Measurements from ENCODE around the gene TMEM212.
A peak's percentile ranks its signal among the peaks of the same experiment; 100 is the strongest.

TMEM212 gene

GRCh38 chr3:171825222-171825828 lies 17.8 kb upstream of the TMEM212 start:
- Histone ChIP-seq H3K27ac (ENCODE audit: low read depth, low read length, severe bottlenecking) (no peak overlapping the region), H3K4me3 (ENCODE audit: extremely low read depth, insufficient read depth, low read length, poor library complexity, severe bottlenecking) (no peak overlapping the region), H3K36me3 (ENCODE audit: control insufficient read depth, insufficient read depth, low read length) (no peaks in the 10 kb centered on the region), H3K4me1 (ENCODE audit: control insufficient read depth, insufficient read depth, low read length, poor library complexity, severe bottlenecking) (peaks cover 12% of the 10 kb centered on the region), H3K9me3 (ENCODE audit: control insufficient read depth, low read length) (no peaks in the 10 kb centered on the region)
- WGBS, 2 experiments (ENCODE audit: insufficient coverage in 2 of 2), result 62 to 69% methylated on average over 4 to 5 of the region's 5 CpGs

- H3K4me3 ChIP-seq (ENCODE audit: extremely low read depth, insufficient read depth, low read length, poor library complexity, severe bottlenecking), result no peak overlapping the region
- 100% methylated on average over 2 of the region's 3 CpGs for WGBS, 2 experiments (ENCODE audit: insufficient coverage in 2 of 2)
- H3K27ac ChIP-seq (ENCODE audit: low read depth, low read length, severe bottlenecking), result no peak overlapping the region
- H3K9me3 ChIP-seq (ENCODE audit: control insufficient read depth, low read length), result no peaks in the 10 kb centered on the region
- H3K36me3 ChIP-seq (ENCODE audit: control insufficient read depth, insufficient read depth, low read length), result no peaks in the 10 kb centered on the region
- H3K4me1 ChIP-seq (ENCODE audit: control insufficient read depth, insufficient read depth, low read length, poor library complexity, severe bottlenecking), result peaks cover 12% of the 10 kb centered on the region
Observed at GRCh38 chr3:171827385-171827784, 15.8 kb upstream of the TMEM212 start.

- Histone ChIP-seq H3K4me1 (ENCODE audit: control insufficient read depth, insufficient read depth, low read length, poor library complexity, severe bottlenecking) (peaks cover 12% of the 10 kb centered on the region), H3K4me3 (ENCODE audit: extremely low read depth, insufficient read depth, low read length, poor library complexity, severe bottlenecking) (no peak overlapping the region), H3K36me3 (ENCODE audit: control insufficient read depth, insufficient read depth, low read length) (no peaks in the 10 kb centered on the region), H3K9me3 (ENCODE audit: control insufficient read depth, low read length) (no peaks in the 10 kb centered on the region), H3K27ac (ENCODE audit: low read depth, low read length, severe bottlenecking) (no peak overlapping the region)
- WGBS, 2 experiments (ENCODE audit: insufficient coverage in 2 of 2), result 90 to 96% methylated on average over 2 to 7 of the region's 10 CpGs
Observed at GRCh38 chr3:171827836-171828458, 15.2 kb upstream of the TMEM212 start.

GRCh38 chr3:171828902-171829770 lies 14.0 kb upstream of the TMEM212 start:
- 84 to 95% methylated on average over 2 to 3 of the region's 5 CpGs for WGBS, 2 experiments (ENCODE audit: insufficient coverage in 2 of 2)
- Histone ChIP-seq H3K4me3 (ENCODE audit: extremely low read depth, insufficient read depth, low read length, poor library complexity, severe bottlenecking) (no peak overlapping the region), H3K36me3 (ENCODE audit: control insufficient read depth, insufficient read depth, low read length) (no peaks in the 10 kb centered on the region), H3K4me1 (ENCODE audit: control insufficient read depth, insufficient read depth, low read length, poor library complexity, severe bottlenecking) (peaks cover 17% of the 10 kb centered on the region), H3K9me3 (ENCODE audit: control insufficient read depth, low read length) (no peaks in the 10 kb centered on the region), H3K27ac (ENCODE audit: low read depth, low read length, severe bottlenecking) (no peak overlapping the region)

- WGBS, 2 experiments (ENCODE audit: insufficient coverage in 2 of 2), result 22 to 30% methylated on average over 4 to 6 of the region's 6 CpGs
- peak overlapping the region; percentile 25 for H3K27ac ChIP-seq (ENCODE audit: low read depth, low read length, severe bottlenecking)
- H3K36me3 ChIP-seq (ENCODE audit: control insufficient read depth, insufficient read depth, low read length), result no peaks in the 10 kb centered on the region
- no peak overlapping the region for H3K4me3 ChIP-seq (ENCODE audit: extremely low read depth, insufficient read depth, low read length, poor library complexity, severe bottlenecking)
- no peaks in the 10 kb centered on the region for H3K9me3 ChIP-seq (ENCODE audit: control insufficient read depth, low read length)
- peaks cover 23% of the 10 kb centered on the region for H3K4me1 ChIP-seq (ENCODE audit: control insufficient read depth, insufficient read depth, low read length, poor library complexity, severe bottlenecking)
Observed at GRCh38 chr3:171829841-171830517, 13.2 kb upstream of the TMEM212 start.

GRCh38 chr3:171830518-171830875 lies 12.7 kb upstream of the TMEM212 start:
- H3K27ac ChIP-seq (ENCODE audit: low read depth, low read length, severe bottlenecking), result no peak overlapping the region

DNA sequence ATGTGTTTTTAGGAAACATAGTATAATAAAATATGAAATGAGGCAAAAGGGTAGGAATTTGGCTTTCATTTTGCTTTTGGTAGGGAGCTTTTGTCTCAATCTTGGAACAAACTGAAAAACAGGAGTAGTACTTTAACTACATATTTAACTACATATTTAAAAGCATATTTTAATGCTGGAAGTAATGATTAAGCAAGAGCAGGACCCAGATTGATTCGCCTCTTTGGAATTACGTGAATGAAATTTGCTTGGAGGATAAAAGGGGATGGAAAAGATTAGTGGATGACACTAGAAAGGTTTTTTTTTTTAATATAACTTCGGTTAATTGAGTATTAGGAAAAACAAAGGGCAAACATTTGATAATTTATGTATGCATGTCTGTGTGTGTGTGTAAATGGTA lies 11.2 kb upstream of the TMEM212 start:
- peaks cover 22% of the 10 kb centered on the region for H3K4me1 ChIP-seq (ENCODE audit: control insufficient read depth, insufficient read depth, low read length, poor library complexity, severe bottlenecking)
- no peak overlapping the region for H3K27ac ChIP-seq (ENCODE audit: low read depth, low read length, severe bottlenecking)
- WGBS, 2 experiments (ENCODE audit: insufficient coverage in 2 of 2), result 96% methylated on average over 2 to 3 of the region's 3 CpGs
- H3K4me3 ChIP-seq (ENCODE audit: extremely low read depth, insufficient read depth, low read length, poor library complexity, severe bottlenecking), result no peak overlapping the region
- H3K36me3 ChIP-seq (ENCODE audit: control insufficient read depth, insufficient read depth, low read length), result no peaks in the 10 kb centered on the region
- H3K9me3 ChIP-seq (ENCODE audit: control insufficient read depth, low read length), result no peaks in the 10 kb centered on the region

More at GRCh38 chr3:171830518-171830875, 12.7 kb upstream of the TMEM212 start:
- H3K4me3 ChIP-seq (ENCODE audit: extremely low read depth, insufficient read depth, low read length, poor library complexity, severe bottlenecking), result no peak overlapping the region
- no peaks in the 10 kb centered on the region for H3K36me3 ChIP-seq (ENCODE audit: control insufficient read depth, insufficient read depth, low read length)
- H3K4me1 ChIP-seq (ENCODE audit: control insufficient read depth, insufficient read depth, low read length, poor library complexity, severe bottlenecking), result peaks cover 23% of the 10 kb centered on the region
- H3K9me3 ChIP-seq (ENCODE audit: control insufficient read depth, low read length), result no peaks in the 10 kb centered on the region

DNA sequence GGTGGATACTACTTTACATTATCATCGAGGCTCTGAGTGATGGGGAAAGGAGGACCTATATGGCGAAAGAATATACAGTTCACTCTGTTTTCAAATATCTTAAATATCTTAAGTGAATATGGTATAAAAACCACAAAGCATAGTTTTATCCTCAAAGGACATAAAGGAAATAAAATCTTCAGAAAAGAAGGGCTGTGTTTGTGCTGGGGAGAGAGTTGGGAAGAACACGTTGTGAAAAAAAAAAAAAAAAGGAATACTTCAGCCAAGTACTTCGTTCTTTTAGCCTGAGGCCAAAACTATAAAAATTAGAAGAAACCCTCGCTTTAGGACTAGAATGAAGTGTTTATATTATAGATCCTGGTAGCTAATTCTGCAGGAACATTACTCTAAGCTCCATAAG lies 10.2 kb upstream of the TMEM212 start:
- Histone ChIP-seq H3K36me3 (ENCODE audit: control insufficient read depth, insufficient read depth, low read length) (no peaks in the 10 kb centered on the region), H3K27ac (ENCODE audit: low read depth, low read length, severe bottlenecking) (no peak overlapping the region), H3K9me3 (ENCODE audit: control insufficient read depth, low read length) (no peaks in the 10 kb centered on the region), H3K4me3 (ENCODE audit: extremely low read depth, insufficient read depth, low read length, poor library complexity, severe bottlenecking) (no peak overlapping the region), H3K4me1 (ENCODE audit: control insufficient read depth, insufficient read depth, low read length, poor library complexity, severe bottlenecking) (peaks cover 22% of the 10 kb centered on the region)
- 85% methylated on average over 2 of the region's 5 CpGs; no CpG with 5 or more reads in 1 of the 2 experiments for WGBS, 2 experiments (ENCODE audit: insufficient coverage in 2 of 2)

GRCh38 chr3:171833789-171834460 lies 9.2 kb upstream of the TMEM212 start:
- H3K4me1 ChIP-seq (ENCODE audit: control insufficient read depth, insufficient read depth, low read length, poor library complexity, severe bottlenecking), result peaks cover 22% of the 10 kb centered on the region
- peak overlapping the region; percentile 59 for H3K27ac ChIP-seq (ENCODE audit: low read depth, low read length, severe bottlenecking)

GRCh38 chr3:171834461-171834801 lies 8.7 kb upstream of the TMEM212 start:
- Histone ChIP-seq H3K27ac (ENCODE audit: low read depth, low read length, severe bottlenecking) (peak overlapping the region; percentile 59), H3K9me3 (ENCODE audit: control insufficient read depth, low read length) (no peaks in the 10 kb centered on the region), H3K4me1 (ENCODE audit: control insufficient read depth, insufficient read depth, low read length, poor library complexity, severe bottlenecking) (peaks cover 22% of the 10 kb centered on the region), H3K36me3 (ENCODE audit: control insufficient read depth, insufficient read depth, low read length) (no peaks in the 10 kb centered on the region), H3K4me3 (ENCODE audit: extremely low read depth, insufficient read depth, low read length, poor library complexity, severe bottlenecking) (no peak overlapping the region)
- 76 to 86% methylated on average over 1 to 2 of the region's 5 CpGs for WGBS, 2 experiments (ENCODE audit: insufficient coverage in 2 of 2)

More at GRCh38 chr3:171833789-171834460, 9.2 kb upstream of the TMEM212 start:
- Histone ChIP-seq H3K9me3 (ENCODE audit: control insufficient read depth, low read length) (no peaks in the 10 kb centered on the region), H3K36me3 (ENCODE audit: control insufficient read depth, insufficient read depth, low read length) (no peaks in the 10 kb centered on the region), H3K4me3 (ENCODE audit: extremely low read depth, insufficient read depth, low read length, poor library complexity, severe bottlenecking) (no peak overlapping the region)
- no CpG with 5 or more reads among the region's 3 CpGs for WGBS, 2 experiments (ENCODE audit: insufficient coverage in 2 of 2)
